DMS79 (cell line): Measurements from ENCODE around the gene S100B.

ENCODE experiments used
- DNase-seq: peaks from one replicate; lab custom pipeline; 2025; lab: John Stamatoyannopoulos, UW

The S100B gene

DNA sequence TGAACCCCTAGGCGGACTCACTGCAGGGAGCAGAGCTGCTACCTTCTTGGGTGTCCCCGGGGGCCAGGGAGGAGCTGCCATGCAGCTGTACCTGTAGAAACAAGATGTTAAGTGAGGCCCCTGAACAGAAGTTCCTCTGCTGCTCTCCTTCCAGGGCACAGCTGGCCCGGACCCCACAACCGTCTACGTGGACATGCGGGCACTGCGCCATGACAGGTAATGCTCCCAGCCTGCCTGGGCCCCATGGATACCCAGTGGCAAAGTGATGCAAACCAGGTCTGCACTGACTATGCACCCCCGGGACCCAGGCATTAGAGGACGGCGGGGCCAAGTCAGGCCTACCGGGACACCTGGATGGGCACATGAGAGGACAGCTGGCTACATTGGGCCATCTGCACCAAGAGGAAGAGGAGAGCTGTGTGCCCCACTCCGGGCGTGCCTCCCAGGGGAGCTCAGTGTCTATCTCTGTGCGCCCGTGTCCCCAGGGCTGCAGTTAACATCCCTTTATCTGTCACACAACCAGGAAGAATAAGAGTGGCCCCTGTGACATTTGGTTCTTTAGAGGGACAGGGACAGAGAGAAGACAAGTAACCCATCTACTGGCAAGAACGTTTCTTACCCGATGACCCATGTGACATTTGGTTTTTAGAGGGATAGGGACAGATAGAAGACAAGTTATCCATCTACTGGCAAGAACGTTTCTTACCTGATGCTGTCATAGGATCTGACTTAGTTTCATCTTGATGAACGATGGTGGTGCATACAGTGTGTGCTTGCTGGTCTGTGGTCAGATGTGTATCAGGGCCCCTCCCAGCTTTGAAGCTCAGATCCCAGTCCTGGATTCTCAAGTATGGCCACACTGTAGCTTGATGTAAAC, 44.1 kb downstream of the S100B start:
- DNase-seq = no peak

DNA sequence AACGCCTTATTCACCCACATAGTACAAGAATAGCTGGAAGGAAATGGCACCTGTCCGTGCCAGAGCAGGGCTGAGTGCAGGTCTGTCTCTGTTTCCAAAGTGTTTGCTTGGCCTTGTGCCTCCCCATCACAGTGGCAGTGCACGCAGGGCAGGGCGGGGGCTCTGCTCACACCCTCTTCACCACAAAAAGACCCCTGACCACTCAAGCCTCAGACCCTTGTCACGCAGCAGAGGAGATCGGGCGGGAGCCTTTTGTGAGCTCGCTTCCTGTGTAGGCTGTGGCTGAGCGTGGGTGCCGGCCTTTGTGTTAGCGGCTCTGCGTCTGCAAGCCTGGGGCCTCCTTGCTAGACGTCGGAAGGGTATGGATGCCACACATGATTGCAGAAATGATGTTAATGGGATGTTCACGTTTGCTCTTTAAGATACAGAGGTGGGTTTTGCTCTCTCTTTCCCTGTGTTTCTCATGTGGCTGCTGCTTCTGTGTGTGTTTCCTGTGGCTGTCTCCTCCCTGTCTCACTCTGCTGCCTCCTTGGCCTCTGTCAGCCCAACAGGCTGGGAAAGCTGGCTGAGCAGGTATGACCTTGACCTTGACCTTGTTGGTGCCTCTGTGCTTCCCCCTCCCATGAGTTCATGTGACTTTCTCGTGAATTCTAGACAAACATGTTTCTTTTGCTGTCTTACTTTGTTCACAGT, 45.4 kb downstream of the S100B start:
- DNase-seq = no peak

DNA sequence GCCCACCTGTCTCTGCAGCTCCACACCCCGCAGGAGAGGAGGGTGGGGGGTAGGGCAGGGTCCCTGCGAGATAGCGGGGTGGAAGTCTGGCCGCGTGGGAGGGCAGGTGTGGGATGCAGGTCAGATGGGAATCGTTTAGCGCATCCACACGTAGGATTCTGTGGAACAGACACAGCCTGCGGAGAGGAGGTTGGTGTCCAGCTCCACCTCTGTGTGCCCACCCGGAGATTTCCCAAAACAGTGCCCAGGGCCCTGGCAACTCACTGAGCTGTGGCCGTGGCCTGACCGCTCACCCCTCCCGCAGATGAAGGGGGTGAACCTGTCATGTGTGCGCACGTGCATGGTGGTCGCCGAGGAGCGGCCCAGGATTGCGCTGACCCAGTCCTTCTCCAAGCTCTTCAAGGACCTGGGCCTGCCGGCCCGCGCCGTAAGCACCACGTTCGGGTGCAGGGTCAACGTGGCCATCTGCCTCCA, 46.9 kb downstream of the S100B start:
- DNase-seq = no peak

DNA sequence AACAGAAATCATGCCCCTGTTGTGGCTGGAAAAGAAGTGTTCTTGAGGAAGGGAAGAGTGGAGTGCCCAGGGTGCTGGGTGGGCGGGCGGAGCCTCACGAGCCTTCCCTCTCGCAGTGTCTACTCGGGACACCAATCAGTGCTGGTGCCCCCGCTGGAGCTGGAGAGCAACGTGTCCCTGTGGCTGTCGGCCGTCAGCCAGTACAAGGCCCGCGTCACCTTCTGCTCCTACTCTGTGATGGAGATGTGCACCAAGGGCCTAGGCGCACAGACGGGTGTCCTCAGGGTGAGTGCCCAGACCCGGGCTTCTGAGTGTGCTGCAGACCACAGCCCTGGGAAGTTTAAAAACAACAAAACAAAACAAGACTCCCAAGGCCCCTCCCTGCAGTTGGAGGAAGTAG, 47.4 kb downstream of the S100B start:
- no peak for DNase-seq

DNA sequence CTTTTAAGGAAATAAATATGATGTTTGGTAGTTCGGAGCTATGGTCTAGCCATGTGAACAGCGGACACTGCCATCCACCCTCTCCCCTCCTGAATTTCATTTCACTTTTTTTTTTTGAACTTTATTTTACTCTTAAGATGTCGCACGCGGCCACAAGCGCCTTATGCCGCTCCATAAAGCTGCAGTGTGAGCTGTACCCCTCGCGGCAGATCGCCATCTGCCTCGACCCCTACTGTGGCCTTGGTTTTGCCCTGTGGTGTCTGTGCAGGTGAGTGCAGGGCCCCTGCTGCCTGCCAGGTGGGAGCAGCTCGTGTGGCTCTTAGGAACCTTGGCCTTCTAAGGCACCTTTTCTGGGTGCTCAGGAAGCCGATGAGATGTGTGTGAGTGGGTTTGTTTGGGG, 48.1 kb downstream of the S100B start:
- DNase-seq = no peak

DNA sequence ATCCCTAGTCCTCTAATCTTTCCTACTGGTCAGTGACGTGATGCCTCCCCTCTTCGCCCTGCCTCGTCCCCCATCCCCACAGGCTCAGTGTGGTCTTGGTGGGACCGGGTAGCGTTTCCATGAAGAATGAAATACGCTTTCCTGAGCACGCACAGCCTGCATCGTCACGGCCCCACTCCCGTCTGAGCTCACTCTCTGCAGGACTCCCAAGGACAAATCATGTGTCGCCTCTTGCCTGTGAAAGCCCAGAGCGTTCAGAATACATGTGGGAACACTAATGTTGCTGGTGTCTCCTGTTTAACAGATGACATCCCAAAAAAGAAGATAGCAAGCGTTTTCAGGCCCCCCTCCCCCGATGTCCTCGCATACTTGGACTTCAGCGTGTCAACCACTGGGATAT, 49.2 kb downstream of the S100B start:
- no peak for DNase-seq

DNA sequence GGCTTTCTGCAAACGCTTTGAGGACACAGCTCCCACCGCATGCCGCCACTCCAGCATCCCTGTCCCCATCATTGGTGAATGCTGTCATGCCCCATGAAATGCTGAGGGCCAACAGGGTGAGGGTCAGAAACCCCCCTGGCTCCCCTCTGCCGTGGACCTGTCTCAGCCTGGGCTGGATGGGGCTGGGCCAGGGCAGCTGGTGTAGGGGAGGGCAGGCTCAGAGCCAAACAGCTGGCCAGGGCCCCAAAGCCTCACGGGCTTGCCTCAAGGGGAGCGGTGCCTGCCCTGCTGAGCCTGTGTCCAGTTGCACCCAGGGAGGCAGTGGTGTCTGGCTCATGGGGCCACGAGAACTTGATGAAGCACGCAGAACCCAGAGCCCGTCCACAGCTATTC, 49.7 kb downstream of the S100B start:
- no peak for DNase-seq

DNA sequence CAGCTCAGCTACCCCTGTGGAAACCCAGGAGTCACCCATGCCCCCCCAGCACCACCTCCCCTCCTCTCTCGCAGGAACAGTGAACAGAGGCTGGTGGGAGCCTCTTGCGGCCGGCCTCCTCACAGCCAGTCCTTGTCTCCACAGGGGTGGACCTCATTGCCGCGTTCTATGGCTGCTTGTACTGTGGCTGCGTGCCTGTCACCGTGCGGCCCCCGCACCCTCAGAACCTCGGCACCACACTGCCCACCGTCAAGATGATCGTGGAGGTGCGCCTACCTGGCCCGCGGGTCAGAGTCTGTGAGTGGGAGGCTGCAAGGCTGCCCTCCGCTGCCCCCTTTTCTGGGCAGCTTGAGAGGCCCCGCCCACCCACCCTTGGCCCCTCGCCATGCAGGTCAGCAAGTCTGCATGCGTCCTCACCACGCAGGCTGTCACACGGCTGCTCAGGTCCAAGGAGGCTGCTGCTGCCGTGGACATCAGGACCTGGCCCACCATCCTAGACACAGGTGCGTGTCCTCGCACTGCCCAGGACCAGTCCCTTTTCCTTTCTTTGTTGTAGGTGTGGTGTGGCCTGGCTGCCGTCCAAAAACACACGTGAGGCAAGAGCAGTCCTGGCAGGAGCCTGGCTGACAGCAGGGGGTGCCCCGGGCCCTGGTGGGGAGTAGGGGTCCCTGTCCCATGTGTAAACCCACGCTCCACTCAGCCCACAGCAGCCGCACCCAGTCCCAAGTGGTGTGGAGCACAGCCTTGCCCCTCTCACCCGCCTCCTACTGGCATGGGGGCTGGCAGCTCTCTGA, 50.3 kb downstream of the S100B start:
- DNase-seq = no peak

DNA sequence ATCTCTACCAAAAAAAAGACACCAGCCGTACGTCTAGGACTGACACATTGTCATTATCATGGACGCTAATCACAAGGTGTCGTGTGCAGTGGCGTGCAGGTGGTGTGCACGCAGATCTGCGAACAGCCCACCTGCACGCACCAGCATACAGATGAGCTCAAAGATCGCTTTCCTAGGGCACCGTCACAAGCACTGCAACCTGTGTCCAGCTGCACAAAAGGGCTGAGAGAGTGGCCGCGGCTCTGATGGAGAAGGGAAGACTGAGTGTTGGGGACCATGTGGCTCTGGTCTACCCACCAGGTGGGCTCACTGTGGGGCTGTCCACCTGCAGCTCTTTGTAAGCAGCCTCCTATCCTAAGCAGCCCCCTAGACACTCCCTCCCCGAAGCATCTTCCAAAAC, 50.9 kb downstream of the S100B start:
- DNase-seq = no peak

DNA sequence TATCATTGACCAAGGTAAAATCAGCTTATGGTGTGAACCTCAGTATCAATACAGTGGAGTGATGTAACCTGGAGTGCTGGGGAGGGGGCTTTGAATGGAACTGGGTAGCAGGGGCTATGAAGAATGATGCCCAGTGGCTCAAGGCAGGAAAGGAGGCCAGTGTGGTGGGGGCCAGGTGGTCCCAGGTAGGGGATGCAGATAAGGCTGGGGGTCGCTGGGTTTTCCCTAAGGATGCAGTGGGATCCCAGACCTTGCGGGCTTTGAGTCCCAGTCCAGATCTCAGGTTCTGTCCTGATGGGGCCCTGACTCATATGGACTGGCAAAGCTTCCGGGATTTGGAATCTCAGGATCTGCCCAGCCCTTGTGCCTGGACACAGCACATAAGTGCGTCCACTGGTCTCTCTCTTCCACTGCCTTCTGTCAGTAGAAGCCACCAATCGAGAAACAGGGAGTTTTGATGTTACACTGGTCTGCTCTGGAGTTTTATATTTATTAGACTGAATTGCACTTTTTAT, 52.0 kb downstream of the S100B start:
- DNase-seq = no peak

DNA sequence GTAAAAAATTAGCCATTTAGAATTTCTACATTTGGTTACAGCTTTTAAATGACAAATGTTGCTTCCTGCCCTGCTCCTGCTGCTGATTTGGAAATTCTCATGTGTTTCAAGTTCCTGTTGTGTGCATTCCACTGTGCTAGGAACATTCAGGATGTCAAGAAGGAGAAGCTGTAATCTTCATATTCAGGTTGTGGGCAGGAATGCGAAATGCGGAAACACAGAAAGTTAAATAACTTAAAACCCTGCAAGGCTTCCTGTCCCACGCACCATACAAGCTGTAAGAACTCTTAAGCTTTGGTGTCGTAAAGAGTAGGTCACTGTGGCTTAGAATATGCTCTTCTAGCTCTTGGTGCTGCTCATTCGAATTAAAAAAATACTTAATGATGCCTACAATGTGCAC, 52.6 kb downstream of the S100B start:
- DNase-seq = no peak

DNA sequence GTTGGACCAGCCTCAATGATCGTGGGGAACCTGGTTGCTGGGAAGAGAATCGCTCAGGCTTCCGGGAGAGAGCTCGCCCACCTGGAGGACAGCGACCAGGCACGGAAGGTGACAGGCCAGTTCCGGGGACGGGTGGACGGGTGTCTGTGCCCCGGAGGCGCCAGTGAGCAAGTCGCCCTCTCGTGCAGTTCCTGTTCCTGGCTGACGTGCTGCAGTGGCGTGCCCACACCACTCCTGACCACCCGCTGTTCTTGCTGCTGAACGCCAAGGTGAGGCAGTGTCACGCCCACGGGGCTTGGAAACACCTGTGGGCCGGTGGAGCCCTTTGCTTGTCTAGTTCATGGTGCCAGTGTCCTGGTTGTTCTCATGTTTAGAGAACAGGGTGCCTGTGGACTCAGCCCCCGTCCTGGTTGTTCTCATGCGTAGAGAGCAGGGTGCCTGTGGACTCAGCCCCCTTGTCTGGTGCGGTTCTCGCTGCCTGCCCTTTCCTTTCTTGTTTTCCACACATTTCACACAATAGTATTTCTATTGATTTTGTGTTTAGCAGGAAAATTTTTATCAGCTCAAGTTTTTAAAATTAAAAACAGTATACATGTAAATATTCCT, 53.1 kb downstream of the S100B start:
- no peak for DNase-seq

DNA sequence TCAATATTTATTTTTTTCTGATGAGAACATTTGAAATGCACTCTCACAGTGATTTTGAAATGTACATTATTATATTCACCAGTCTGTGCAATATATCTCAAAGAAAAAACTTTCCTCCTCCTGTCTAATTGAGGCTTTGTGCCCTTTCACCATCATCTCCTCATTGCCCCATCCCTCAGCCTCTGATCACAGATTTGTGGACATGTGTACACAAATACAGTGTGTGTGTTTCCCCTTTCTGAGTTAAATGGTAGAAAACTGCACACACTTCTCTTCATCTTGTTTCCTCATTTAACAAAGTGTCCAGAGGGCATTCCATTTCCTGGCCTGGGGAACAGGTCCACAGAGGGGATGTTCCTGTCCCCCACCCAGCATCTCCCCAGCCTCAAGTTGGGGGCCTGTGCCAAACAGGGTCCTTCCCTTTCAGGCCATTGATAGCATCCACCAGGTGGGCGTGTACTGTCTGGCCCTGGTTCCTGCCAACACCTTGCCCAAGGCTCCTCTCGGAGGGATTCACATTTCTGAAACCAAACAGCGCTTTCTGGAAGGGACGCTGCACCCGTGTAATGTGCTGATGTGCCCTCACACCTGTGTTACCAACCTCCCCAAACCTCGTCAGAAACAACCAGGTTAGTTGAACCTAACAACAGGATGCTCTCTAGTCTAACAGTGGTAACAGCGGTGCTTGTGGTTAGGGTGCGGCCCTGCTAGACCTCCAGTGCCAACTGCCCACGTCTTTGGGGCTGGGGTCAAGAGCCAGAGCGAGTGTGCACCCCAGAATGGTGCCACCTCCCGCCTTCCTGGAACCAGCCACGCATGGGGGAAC, 54.6 kb downstream of the S100B start:
- no peak for DNase-seq

DNA sequence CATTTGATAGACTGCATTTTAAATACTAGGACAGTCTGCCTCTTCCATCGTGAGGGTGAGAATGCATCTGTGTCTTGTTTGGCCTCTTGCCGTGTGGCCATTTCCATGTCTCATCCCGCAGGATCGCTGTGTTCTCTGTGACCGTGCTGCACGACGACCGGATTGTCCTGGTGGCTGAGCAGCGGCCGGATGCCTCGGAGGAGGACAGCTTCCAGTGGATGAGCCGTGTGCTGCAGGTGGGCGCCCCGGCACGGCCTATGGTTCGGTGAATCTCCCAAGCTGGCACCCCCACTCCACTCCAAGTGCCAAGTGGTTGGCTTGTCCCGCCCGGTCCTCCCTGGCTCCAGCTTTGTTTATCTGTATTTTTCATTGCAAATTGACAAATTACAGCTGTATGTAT, 55.2 kb downstream of the S100B start:
- no peak for DNase-seq
